Cardiac muscle cell (in vitro differentiated cells and primary cell): ENCODE results near the gene SMG7. TPM values are rescaled to one million over a fixed set of nuclear protein-coding genes. Genes with fewer than 3 reads are reported as not detected.

Source experiments
- DNase-seq, 2 donors: peaks; one replicate each; pipeline versions ENCODE4 v3.0.0 to v3.0.0-alpha.2; 2010 to 2017; ENCODE audit warnings: low read depth in 1 of 2, low spot score in 1 of 2
- H3K27ac ChIP-seq: fragments of 200-600 bp; sonication (generic); 2 replicates; pipeline ENCODE4 v1.5.1; 2016
- H3K27me3 ChIP-seq: fragments of 200-600 bp; sonication (generic); 2 replicates; pipeline ENCODE4 v1.6.0; 2016; ENCODE audit warnings: control low read depth
- H3K36me3 ChIP-seq: fragments of 200-600 bp; sonication (generic); 2 replicates; pipeline ENCODE4 v1.5.1; 2016; ENCODE audit warnings: control low read depth
- H3K4me1 ChIP-seq: fragments of 200-600 bp; sonication (generic); 2 replicates; pipeline ENCODE4 v1.8.1; 2017; ENCODE audit warnings: low read depth, mild to moderate bottlenecking, mixed run types
- H3K4me3 ChIP-seq: fragments of 200-600 bp; sonication (generic); 2 replicates; pipeline ENCODE4 v1.5.1; 2016; ENCODE audit warnings: mild to moderate bottlenecking
- H3K9me3 ChIP-seq: fragments of 200-600 bp; sonication (generic); 2 replicates; pipeline ENCODE4 v1.5.1; 2017; ENCODE audit warnings: low read depth, mild to moderate bottlenecking, control low read depth
- polyA plus RNA-seq: library from polyadenylated mRNA; unstranded; fragments of >200 nt; fragmentation: Nextera tagmentation; extraction: Ambion mirVana; gene quantifications from 2 replicates; pipeline ENCODE4 v1.2.1, GENCODE V29; 2016
- total RNA-seq: library from RNA; depleted of rRNA; stranded (reverse); fragments of >200 nt; gene quantifications from 2 replicates; pipeline ENCODE4 v1.2.3, GENCODE V29; 2016
- TF ChIP-seq, protein P1 (sequence below): IDR thresholded peaks from 2 replicates; pipeline ENCODE4 v1.5.1; 2012; ENCODE audit warnings: low read depth, mild to moderate bottlenecking, low read length

Gene SMG7
- total and polyA plus RNA-seq, 2 experiments from 2014 or later, result 30.9 to 38.8 TPM

DNA sequence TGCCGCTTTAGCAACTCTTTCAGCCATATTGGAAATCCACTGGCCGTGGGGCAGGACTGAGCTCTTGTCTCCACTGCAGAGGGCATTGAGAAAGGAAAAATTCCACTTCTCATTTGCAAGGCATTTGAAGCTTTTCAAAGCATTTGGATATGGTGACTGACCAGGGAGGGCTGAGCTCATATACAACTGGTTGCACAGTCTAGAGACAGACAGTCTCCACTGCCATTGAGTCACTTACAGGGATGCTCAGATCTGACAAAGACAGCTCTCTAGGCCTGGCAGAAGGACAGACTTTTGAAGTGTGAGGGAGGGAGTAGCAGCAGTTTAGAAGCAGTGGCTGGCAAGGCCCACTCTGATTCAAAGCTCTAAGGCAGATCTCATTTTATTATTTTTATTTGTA lies 93.7 kb downstream of the SMG7 start:
- no peaks in the 10 kb centered on the region for H3K4me1 ChIP-seq
- no peaks in the 10 kb centered on the region for H3K9me3 ChIP-seq
- H3K27ac ChIP-seq, result no peak overlapping the region
- TF ChIP-seq, protein P1, sequence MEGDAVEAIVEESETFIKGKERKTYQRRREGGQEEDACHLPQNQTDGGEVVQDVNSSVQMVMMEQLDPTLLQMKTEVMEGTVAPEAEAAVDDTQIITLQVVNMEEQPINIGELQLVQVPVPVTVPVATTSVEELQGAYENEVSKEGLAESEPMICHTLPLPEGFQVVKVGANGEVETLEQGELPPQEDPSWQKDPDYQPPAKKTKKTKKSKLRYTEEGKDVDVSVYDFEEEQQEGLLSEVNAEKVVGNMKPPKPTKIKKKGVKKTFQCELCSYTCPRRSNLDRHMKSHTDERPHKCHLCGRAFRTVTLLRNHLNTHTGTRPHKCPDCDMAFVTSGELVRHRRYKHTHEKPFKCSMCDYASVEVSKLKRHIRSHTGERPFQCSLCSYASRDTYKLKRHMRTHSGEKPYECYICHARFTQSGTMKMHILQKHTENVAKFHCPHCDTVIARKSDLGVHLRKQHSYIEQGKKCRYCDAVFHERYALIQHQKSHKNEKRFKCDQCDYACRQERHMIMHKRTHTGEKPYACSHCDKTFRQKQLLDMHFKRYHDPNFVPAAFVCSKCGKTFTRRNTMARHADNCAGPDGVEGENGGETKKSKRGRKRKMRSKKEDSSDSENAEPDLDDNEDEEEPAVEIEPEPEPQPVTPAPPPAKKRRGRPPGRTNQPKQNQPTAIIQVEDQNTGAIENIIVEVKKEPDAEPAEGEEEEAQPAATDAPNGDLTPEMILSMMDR, result no peak
- no peaks in the 10 kb centered on the region for H3K27me3 ChIP-seq
- DNase-seq, result no peak
- H3K36me3 ChIP-seq, result no peaks in the 10 kb centered on the region
- no peak overlapping the region for H3K4me3 ChIP-seq

DNA sequence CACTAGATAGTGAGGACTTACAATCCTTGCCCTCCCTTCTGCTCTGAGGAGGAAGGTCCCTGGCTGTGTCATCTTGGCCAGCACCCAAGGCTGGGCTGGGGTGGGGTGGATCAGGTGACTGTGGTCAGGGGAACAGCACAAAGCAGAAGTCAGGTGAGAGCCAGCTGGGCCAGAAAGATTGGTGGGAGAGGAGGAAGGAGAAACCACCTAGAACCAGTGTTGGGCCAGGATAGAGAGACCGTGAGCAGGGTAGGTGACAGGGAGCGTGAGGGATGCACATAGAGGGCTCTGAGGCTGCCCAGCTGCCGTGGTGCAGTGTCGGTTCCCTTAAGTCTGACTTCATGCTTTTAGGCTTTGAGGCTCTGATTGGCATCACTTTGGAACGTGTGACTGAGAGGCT lies 95.3 kb downstream of the SMG7 start:
- no peaks in the 10 kb centered on the region for H3K27me3 ChIP-seq
- no peaks in the 10 kb centered on the region for H3K9me3 ChIP-seq
- no peaks in the 10 kb centered on the region for H3K4me1 ChIP-seq
- H3K36me3 ChIP-seq, result no peaks in the 10 kb centered on the region
- H3K4me3 ChIP-seq, result no peak overlapping the region
- H3K27ac ChIP-seq, result no peak overlapping the region
- TF ChIP-seq, protein P1, result no peak
- DNase-seq, result peak in 1 of 2 donors; percentile 20

DNA sequence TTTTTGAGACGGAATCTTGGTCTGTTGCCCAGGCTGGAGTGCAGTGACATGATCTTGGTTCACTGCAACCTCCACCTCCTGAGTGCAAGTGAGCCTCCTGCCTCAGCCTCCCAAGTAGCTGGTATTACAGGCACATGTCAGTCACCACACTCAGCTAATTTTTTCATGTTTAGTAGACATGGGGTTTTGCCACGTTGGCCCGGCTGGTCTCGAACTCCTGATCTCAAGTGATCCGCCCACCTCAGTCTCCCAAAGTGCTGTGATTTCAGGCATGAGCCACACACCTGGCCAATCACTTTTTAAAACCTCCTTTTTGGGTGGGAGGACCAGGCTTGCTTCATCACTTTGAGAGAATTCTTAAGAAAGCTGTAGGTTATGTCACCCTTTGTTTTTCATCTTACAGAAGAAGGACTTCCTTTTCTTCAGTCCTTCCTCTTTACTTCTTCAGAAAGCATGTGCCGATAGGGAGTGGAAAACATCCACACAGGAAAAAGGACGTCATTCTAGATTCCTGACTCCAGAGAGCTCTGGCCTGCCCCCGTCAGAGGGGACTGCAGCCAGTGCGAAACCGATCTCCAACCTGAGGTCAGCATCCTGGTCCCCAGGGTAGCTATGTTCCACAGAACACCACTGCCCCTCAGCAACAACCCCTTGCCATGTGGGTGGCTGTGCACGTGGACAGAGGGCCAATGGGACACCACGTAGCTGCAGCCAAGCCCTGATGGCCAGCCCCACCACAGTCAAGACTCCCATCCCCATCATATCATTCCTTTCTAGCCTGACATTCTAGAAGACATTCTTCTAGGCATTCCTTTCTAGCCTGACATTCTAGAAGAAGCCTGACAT lies 96.1 kb downstream of the SMG7 start:
- Histone ChIP-seq H3K27ac (no peak overlapping the region), H3K4me3 (no peak overlapping the region), H3K27me3 (no peaks in the 10 kb centered on the region), H3K9me3 (no peaks in the 10 kb centered on the region), H3K36me3 (no peaks in the 10 kb centered on the region), H3K4me1 (no peaks in the 10 kb centered on the region)
- DNase-seq, result peak in 1 of 2 donors; percentile 20
- TF ChIP-seq, protein P1, result no peak

DNA sequence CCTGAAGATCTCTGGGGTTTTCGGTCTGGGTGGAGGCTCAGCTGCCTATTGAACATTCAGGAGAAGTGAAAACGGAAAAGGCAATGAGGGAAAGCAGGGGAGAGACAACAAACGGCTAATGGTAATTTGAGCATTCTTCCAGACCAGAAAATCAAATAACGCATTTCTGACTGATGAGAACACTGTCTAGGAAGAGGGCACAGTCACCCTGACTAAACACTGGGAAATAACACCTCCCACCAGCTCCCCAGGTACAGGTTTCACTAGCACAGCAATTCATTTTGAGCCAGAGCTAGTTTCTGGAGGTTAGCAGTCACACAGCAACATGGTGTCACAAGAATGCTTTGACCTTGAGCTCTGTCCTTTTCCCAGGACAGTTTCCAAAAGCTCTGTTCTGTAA lies 96.8 kb downstream of the SMG7 start:
- H3K27ac ChIP-seq, result no peak overlapping the region
- no peaks in the 10 kb centered on the region for H3K9me3 ChIP-seq
- H3K27me3 ChIP-seq, result no peaks in the 10 kb centered on the region
- no peaks in the 10 kb centered on the region for H3K36me3 ChIP-seq
- TF ChIP-seq, protein P1, result no peak
- H3K4me3 ChIP-seq, result no peak overlapping the region
- DNase-seq, result no peak
- H3K4me1 ChIP-seq, result no peaks in the 10 kb centered on the region

DNA sequence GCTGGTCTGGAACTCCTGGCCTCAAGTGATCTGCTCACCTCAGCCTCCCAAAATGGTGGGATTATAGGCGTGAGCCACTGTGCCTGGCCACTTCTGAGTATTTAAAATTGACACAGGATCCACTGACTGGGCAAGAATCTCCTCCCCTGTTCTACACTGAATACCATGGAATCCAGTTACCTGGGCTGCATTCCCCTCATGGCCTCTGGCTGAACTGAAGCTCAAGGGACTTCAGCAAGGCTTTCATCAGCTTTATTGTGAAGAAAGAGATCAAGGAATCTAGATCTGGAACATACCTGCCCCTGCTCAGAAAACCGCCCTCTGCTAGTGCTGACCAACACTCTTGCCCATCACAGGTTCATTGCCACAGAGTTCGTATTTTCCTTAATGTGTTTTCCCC lies 97.5 kb downstream of the SMG7 start:
- DNase-seq, result no peak
- Histone ChIP-seq H3K9me3 (no peaks in the 10 kb centered on the region), H3K4me1 (no peaks in the 10 kb centered on the region), H3K36me3 (no peaks in the 10 kb centered on the region), H3K27ac (no peak overlapping the region), H3K4me3 (no peak overlapping the region), H3K27me3 (no peaks in the 10 kb centered on the region)
- TF ChIP-seq, protein P1, result no peak
